HG02798 (cell line): ENCODE data around the gene DGKD.
A peak's percentile ranks its signal among the peaks of the same experiment; 100 is the strongest.
"Not testable (repeated sequence)": the region's sequence is repeated elsewhere in the genome, so short reads cannot be mapped to it uniquely, and the experiment has no call there.

Experiments used
- ATAC-seq: cut with Tn5 transposase; IDR thresholded peaks from one replicate; pipeline ENCODE4 v1.9.1; 2021; ENCODE audit warnings: mild to moderate bottlenecking; ENCODE audit not compliant: unreplicated experiment, poor library complexity

DGKD gene

GRCh38 chr2:233353769-233354499 lies at the start of gene DGKD:
Gene DGKD (plus strand): TSS chr2:233354494. CDS start chr2:233354519, 25 bp downstream.
- peak; percentile 68 for ATAC-seq

GRCh38 chr2:233307565-233307964 lies 46.7 kb upstream of the DGKD start, which contains the start of gene SAG:
Gene SAG (plus strand): TSS chr2:233307816. CDS start chr2:233309190, 1,374 bp downstream.
- no peak for ATAC-seq

GRCh38 chr2:233311241-233311926 lies 42.9 kb upstream of the DGKD start:
- no peak for ATAC-seq

- peak; percentile 60 for ATAC-seq
Measured at GRCh38 chr2:233312874-233313273, 41.4 kb upstream of the DGKD start.

- no peak for ATAC-seq
Measured at GRCh38 chr2:233314180-233314925, 39.9 kb upstream of the DGKD start.

DNA sequence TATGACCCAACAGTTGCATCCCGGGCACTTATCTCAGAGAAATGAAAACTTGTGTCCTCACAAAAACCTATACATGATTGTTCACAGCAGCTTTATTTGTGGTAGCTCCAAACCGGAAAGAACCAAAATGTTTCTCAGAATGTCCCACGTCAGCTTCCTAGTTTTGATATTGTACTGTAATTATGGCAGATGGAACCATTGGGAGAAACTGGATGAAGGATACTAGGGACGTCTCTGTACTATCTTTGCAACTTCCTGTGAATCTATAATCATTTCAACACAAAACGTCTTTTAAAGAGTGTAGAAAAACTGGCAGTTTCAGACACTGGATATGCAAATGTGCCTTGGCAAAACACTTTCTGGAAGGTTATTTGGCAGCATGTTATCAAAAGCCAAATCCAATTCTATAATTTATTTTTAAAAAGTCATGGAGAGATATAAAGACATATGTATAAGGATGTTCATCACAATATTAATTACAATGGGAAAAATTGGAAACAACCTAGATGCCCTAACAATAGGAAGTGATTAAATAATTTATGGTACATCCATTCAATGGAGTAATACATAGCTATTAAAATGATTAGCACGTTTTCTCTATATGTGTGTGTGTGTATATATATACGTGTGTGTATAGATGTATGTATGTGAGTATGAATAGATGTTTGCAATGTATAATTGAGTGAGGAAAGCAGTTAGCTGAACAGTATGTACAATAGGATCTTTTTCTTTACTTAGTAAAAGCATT lies 36.9 kb upstream of the DGKD start:
- ATAC-seq: no peak

- no peak for ATAC-seq
Measured at GRCh38 chr2:233319256-233319655, 35.0 kb upstream of the DGKD start.

GRCh38 chr2:233320470-233320869 lies 33.8 kb upstream of the DGKD start:
- ATAC-seq: no peak

DNA sequence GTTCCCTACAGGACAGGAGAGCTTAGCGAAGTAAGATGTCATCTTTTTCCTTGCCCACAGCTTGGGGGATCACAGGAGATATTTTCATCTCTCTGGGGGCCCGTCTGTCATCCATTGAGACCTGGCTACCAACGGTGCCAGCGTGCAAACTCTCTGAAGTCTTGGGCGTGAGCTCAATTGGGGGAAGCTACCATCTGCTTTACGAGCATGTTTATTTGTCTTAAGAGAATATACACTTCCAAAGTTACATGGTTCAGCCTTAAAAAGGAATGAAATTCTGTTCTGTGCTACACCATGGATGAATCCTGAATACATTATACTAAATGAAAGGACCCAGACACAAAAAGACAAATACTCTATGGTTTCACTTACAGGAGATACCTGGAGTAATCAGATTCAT lies 33.1 kb upstream of the DGKD start:
- ATAC-seq: no peak

DNA sequence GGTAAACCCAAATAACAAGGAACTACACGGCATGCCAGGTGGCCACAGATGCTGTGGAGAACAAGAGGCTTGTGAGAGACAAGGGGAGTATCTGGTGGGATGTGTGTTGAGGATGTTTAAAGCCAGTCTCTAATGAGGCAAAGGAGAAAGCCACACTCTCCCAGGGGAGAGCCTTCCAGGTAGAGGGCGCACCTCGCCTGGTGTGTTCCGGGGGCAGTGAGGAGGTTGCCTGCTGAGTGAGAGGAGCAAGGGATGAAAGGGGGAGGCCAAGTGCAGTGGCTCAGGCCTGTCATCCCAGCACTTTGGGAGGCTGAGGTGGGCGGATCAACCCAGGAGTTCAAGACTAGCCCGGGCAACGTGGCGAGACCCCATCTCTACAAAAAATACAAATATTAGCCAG lies 30.4 kb upstream of the DGKD start:
- no peak for ATAC-seq

- no peak for ATAC-seq
Measured at GRCh38 chr2:233325256-233325655, 29.0 kb upstream of the DGKD start.

- no peak for ATAC-seq
Measured at GRCh38 chr2:233325814-233326213, 28.5 kb upstream of the DGKD start.

DNA sequence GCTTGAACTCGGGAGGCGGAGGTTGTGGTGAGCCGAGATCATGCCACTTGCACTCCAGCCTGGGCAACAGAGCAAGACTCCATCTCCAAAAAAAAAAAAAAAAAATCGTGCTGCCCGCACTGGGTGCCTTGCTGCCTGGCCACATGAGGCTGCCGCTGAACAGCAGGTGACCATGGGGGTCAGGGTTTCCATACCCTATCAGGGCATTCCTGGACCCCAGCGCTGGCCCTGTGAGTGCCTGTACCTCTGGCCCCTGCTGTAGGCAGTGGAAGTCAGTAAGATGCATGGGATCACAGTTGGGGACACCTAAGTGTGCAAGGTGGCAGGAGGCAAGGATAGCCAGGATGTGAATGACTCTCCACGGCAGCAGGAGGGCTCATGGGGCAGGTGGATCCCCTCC lies 27.8 kb upstream of the DGKD start:
- ATAC-seq: no peak

- no peak for ATAC-seq
Measured at GRCh38 chr2:233328922-233329321, 25.4 kb upstream of the DGKD start.

DNA sequence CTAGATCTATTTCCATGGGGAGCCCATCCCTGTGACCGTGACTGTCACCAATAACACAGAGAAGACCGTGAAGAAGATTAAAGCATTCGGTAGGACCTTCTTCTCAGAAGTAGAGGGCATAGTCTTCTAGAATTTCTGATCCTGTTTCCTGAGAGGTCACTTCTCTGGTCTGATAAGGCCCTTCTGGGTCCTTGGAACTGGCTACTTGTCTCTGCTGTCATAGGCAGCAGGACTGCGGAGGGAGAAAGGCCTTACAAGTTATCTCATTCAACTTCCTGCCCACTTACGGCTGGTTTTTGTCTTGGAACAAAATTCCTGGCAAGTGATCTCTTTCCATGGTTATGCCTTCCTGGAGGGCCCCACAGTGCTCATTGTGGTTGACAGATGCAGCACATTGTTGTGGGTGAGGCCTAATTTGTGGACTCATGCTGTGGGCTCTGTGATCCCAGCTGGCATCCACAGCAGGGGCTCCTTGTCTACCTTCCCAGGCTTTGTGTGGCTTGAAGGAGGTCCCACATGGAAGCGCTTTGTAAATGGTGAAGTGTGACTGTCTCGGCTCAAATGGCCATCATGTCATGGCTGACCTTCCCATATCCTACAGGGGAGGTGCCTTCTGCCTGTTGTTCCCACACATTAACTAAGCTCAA lies 24.7 kb upstream of the DGKD start:
- no peak for ATAC-seq

DNA sequence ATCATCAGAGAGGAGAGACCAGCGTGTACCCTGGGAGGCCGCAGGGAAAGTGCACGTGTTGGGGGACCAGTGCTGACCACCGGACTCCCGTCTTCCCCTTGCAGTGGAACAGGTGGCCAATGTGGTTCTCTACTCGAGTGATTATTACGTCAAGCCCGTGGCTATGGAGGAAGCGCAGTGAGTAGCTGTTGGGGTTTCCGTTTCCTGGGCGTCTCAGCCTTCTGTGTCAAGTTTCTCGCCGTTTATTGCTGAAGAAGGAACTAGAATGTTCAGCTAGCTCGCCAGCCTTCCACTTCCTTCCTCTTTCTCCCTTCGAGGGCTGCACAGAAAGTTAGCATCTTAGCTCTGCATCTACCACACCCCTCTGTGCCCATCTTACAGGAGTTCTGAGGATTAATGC lies 22.8 kb upstream of the DGKD start:
- peak; percentile 82 for ATAC-seq

DNA sequence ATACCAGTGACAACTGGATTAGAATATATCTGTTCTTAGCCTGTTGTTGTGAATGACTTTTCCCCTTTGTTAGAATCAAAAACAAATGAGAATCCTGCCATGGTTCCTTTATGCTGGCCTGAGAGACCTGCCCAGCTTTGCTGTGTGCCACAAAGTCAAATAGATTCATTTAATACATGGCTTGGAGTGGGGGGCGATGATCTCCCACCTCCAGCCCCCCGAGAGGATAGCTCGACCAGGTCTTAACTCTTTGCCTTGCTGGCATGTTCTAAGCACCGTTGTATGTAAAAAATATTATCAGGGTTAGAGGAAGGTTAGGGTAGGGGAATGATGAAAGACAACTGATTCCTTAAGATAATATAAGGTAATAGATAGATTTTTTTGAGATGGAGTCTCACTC lies 22.2 kb upstream of the DGKD start:
- ATAC-seq: no peak

DNA sequence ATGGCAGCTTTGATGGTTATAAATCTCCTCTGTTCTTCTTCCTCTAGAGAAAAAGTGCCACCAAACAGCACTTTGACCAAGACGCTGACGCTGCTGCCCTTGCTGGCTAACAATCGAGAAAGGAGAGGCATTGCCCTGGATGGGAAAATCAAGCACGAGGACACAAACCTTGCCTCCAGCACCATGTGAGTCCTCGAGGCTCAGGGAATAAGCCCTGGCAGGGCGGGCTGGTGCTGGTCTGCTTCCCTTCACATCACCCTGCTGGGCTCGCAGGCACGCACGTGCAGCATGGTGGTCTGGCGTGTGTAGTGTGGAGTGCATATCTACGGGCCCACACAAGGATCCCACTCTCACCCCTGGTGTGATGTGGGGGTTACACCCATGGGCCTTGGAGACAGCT lies 19.4 kb upstream of the DGKD start:
- no peak for ATAC-seq

DNA sequence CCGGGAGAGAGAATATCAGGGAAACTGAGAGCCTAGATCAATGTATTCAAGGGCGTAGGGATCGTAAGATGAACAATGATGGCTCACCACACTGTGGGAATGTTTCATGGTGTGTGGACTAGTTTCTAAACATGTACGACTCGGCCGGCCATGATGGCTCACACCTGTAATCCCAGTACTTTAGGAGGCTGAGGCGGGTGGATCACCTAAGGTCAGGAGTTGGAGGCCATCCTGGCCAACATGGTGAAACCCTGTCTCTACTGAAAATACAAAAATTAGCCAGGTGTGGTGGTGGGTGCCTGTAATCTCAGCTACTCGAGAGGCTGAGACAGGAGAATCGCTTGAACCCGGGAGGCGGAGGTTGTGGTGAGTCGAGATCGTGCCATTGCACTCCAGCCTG lies 18.2 kb upstream of the DGKD start:
- not testable (repeated sequence) for ATAC-seq

- ATAC-seq: no peak
Measured at GRCh38 chr2:233336541-233336940, 17.8 kb upstream of the DGKD start.
